Measurements from ENCODE around the gene CDK5RAP2. TPM values are rescaled to one million over a fixed set of nuclear protein-coding genes. Genes with fewer than 3 reads are reported as not detected.

The CDK5RAP2 gene
- total RNA-seq, 1 experiment from 2014 or later, result 56.4 TPM

DNA sequence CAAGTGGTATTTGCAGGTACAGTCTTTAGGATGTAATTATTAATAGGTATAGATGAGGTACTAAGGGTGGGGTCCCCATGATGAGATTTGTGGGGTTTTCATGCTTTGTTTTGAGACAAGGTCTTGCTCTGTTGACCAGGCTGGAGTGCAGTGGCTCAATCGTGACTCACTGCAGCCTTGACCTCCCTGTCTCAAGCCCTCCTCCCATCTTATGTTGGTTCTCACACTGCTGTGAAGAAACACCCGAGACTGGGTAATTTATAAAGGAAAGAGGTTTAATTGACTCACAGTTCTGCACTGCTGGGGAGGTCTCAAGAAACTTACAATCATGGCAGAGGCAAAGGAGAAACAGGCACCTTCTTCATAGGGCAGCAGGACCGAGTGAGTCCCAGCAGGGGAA is 217.5 kb downstream of the CDK5RAP2 start:
- H4K91ac ChIP-seq (ENCODE audit: insufficient read length, low read depth, low read length), result no peak overlapping the region
- no peaks in the 10 kb centered on the region for H3K4me1 ChIP-seq (ENCODE audit: insufficient read depth, low read length)
- no peak overlapping the region for H3K18ac ChIP-seq (ENCODE audit: insufficient read length, low read depth, low read length)
- H2BK15ac ChIP-seq (ENCODE audit: low read depth, low read length), result no peak overlapping the region
- H2BK120ac ChIP-seq (ENCODE audit: low read depth, low read length, poor library complexity, severe bottlenecking), result no peak overlapping the region
- no peaks in the 10 kb centered on the region for H3K9me3 ChIP-seq (ENCODE audit: control insufficient read depth, low read depth, low read length)
- H3K27ac Mint-ChIP-seq, result no peak overlapping the region
- no peak overlapping the region for H2AFZ ChIP-seq (ENCODE audit: low read length)
- TF ChIP-seq, protein P1, sequence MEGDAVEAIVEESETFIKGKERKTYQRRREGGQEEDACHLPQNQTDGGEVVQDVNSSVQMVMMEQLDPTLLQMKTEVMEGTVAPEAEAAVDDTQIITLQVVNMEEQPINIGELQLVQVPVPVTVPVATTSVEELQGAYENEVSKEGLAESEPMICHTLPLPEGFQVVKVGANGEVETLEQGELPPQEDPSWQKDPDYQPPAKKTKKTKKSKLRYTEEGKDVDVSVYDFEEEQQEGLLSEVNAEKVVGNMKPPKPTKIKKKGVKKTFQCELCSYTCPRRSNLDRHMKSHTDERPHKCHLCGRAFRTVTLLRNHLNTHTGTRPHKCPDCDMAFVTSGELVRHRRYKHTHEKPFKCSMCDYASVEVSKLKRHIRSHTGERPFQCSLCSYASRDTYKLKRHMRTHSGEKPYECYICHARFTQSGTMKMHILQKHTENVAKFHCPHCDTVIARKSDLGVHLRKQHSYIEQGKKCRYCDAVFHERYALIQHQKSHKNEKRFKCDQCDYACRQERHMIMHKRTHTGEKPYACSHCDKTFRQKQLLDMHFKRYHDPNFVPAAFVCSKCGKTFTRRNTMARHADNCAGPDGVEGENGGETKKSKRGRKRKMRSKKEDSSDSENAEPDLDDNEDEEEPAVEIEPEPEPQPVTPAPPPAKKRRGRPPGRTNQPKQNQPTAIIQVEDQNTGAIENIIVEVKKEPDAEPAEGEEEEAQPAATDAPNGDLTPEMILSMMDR (conservative IDR thresholded peaks at IDR 0.05), result no peak
- H3K4ac ChIP-seq (ENCODE audit: low read depth, low read length), result no peak overlapping the region
- H3K23me2 ChIP-seq (ENCODE audit: insufficient read length, low read depth, low read length, poor library complexity, severe bottlenecking), result no peaks in the 10 kb centered on the region
- H2AK5ac ChIP-seq (ENCODE audit: insufficient read length, low read length), result no peak overlapping the region
- no peak overlapping the region for H4K5ac ChIP-seq (ENCODE audit: insufficient read length, low read depth, low read length)
- no peak overlapping the region for H4K8ac ChIP-seq (replicated peaks; ENCODE audit: insufficient read length, low read depth, low read length)
- no peaks in the 10 kb centered on the region for H4K20me1 ChIP-seq (ENCODE audit: control insufficient read depth, insufficient read depth, insufficient read length)
- H3K4me2 ChIP-seq (ENCODE audit: insufficient read depth, insufficient read length, low read length), result no peak overlapping the region
- H3K23ac ChIP-seq (ENCODE audit: insufficient read length, low read depth, low read length), result no peak overlapping the region
- no peak overlapping the region for H3K4me3 Mint-ChIP-seq
- H3K14ac ChIP-seq (ENCODE audit: insufficient read depth, low read length), result no peak overlapping the region
- no peak overlapping the region for H2BK5ac ChIP-seq (ENCODE audit: insufficient read length, low read length)
- no peak overlapping the region for H3T11ph ChIP-seq (ENCODE audit: low read length)
- H3K79me1 ChIP-seq (ENCODE audit: insufficient read depth, low read depth, low read length, poor library complexity, severe bottlenecking), result no peaks in the 10 kb centered on the region
- H3K27me3 Mint-ChIP-seq (ENCODE audit: low read depth), result no peaks in the 10 kb centered on the region; the same call in 1 of the 2 replicates
- H3K27ac ChIP-seq (ENCODE audit: insufficient read length, low read depth, low read length), result no peak overlapping the region
- peaks cover 11 to 17% of the 10 kb centered on the region in 2 experiments; a peak in 3 of 4 replicates for H3K4me1 Mint-ChIP-seq
- no CpG with 5 or more reads among the region's 3 CpGs for WGBS (ENCODE audit: extremely low coverage, insufficient read length, low lambda C conversion rate)
- no peak overlapping the region for H3K9ac ChIP-seq (ENCODE audit: extremely low read depth, insufficient read length, low read length)
- H3K9me3 Mint-ChIP-seq, result peaks cover 3 to 5% of the 10 kb centered on the region in 2 experiments; a peak in 2 of 5 replicates
- no peak for DNase-seq
- H2BK20ac ChIP-seq (ENCODE audit: low read depth, low read length, poor library complexity, severe bottlenecking), result no peak overlapping the region
- H2BK12ac ChIP-seq (ENCODE audit: insufficient read length, low read depth, low read length), result no peak overlapping the region
- H3K79me2 ChIP-seq (ENCODE audit: insufficient read depth, low read length), result no peaks in the 10 kb centered on the region
- no peaks in the 10 kb centered on the region for H3K27me3 ChIP-seq (ENCODE audit: insufficient read depth, low read length)
- H3K56ac ChIP-seq (ENCODE audit: insufficient read length, low read depth, low read length), result no peak overlapping the region
- peaks cover 0 to 5% (median 4%) of the 10 kb centered on the region in 3 experiments; a peak in 3 of 7 replicates for H3K36me3 Mint-ChIP-seq (ENCODE audit: insufficient read depth in 1 of 3, low read depth in 3 of 3)

Measured in H9 (cell line).